OCI-LY7 (cell line): ENCODE results near the gene CTU2. TPM values are rescaled to one million over a fixed set of nuclear protein-coding genes. Genes with fewer than 3 reads are reported as not detected.

ENCODE experiments used
- BruUV-seq: library from RNA; stranded (reverse); fragments of 400-500 nt; replicated peaks from 2 replicates; lab custom pipeline; 2021; lab: Mats Ljungman, UMichigan
- CTCF ChIA-PET: fragments of 300-600 bp; sonication (Branson Sonifier 250); formaldehyde crosslinking; loops from one replicate; lab custom pipeline; 2022; ENCODE audit warnings: antibody characterized with exemption; ENCODE audit not compliant: unreplicated experiment; lab: Charles Lee
- POLR2A ChIA-PET: fragments of 300-600 bp; sonication (Branson Sonifier 250); formaldehyde crosslinking; loops from one replicate; lab custom pipeline; 2022; ENCODE audit warnings: antibody characterized with exemption; lab: Charles Lee
- DNase-seq: peaks from one replicate; pipeline ENCODE4 v3.0.0-alpha.2; 2015; ENCODE audit warnings: low spot score
- H2AFZ ChIP-seq: fragments of 200-600 bp; sonication (generic), shearing (Covaris generic); 2 replicates; pipeline ENCODE4 v1.6.1; 2014; ENCODE audit warnings: mild to moderate bottlenecking, antibody characterized with exemption, low read length, moderate library complexity
- H3K27ac ChIP-seq: fragments of 200-600 bp; sonication (generic); 2 replicates; pipeline ENCODE4 v1.5.1; 2014; ENCODE audit warnings: mixed run types, low read depth, mild to moderate bottlenecking, moderate library complexity, low read length, inconsistent platforms; ENCODE audit not compliant: poor library complexity, severe bottlenecking
- H3K36me3 ChIP-seq: fragments of 200-600 bp; sonication (generic); 2 replicates; pipeline ENCODE4 v1.6.1; 2014; ENCODE audit warnings: mild to moderate bottlenecking, antibody characterized with exemption, low read length, moderate library complexity, mixed read lengths; ENCODE audit not compliant: insufficient read depth
- H3K4me1 ChIP-seq: fragments of 200-600 bp; sonication (generic); 2 replicates; pipeline ENCODE4 v1.5.1; 2014; ENCODE audit warnings: mild to moderate bottlenecking, low read length; ENCODE audit not compliant: insufficient read depth, poor library complexity, severe bottlenecking
- H3K4me2 ChIP-seq: fragments of 200-600 bp; sonication (generic); 2 replicates; pipeline ENCODE4 v1.6.1; 2014; ENCODE audit warnings: mild to moderate bottlenecking, low read length
- H3K4me3 ChIP-seq: fragments of 200-600 bp; sonication (generic); 2 replicates; pipeline ENCODE4 v1.5.1; 2014; ENCODE audit warnings: mild to moderate bottlenecking, low read depth, low read length; ENCODE audit not compliant: poor library complexity, severe bottlenecking
- H3K79me2 ChIP-seq: fragments of 200-600 bp; sonication (generic); 2 replicates; pipeline ENCODE4 v1.6.1; 2016; ENCODE audit warnings: low read depth, mild to moderate bottlenecking, low read length, moderate library complexity, mixed read lengths; ENCODE audit not compliant: insufficient read depth
- H3K9me2 ChIP-seq: fragments of 200-600 bp; sonication (generic); 2 replicates; pipeline ENCODE4 v1.6.1; 2016; ENCODE audit warnings: mild to moderate bottlenecking, low read length, mixed read lengths; ENCODE audit not compliant: insufficient read depth
- H3K9me3 ChIP-seq: fragments of 200-600 bp; sonication (generic); 2 replicates; pipeline ENCODE4 v1.6.1; 2014; ENCODE audit warnings: mild to moderate bottlenecking, mixed run types, low read length, mixed read lengths
- H4K20me1 ChIP-seq: fragments of 200-600 bp; sonication (generic); 2 replicates; pipeline ENCODE4 v1.6.1; 2014; ENCODE audit warnings: mild to moderate bottlenecking, antibody characterized with exemption, low read length, moderate library complexity, mixed read lengths; ENCODE audit not compliant: insufficient read depth
- CTCF ChIP-seq: fragments of 200-600 bp; sonication (generic); conservative IDR thresholded peaks from 2 replicates; pipeline ENCODE4 v1.5.1; 2014; ENCODE audit warnings: mild to moderate bottlenecking, antibody characterized with exemption, low read length, moderate library complexity, mixed read lengths
- EZH2phosphoT487 ChIP-seq: fragments of 200-600 bp; sonication (generic); IDR thresholded peaks from 2 replicates; pipeline ENCODE4 v1.6.1; 2018; ENCODE audit warnings: low read depth, borderline replicate concordance, mild to moderate bottlenecking, mixed run types, antibody characterized with exemption, low read length, moderate library complexity, mixed read lengths
- intact Hi-C: fragments of 100-400 bp; cut with micrococcal nuclease; formaldehyde crosslinking; loops from one replicate; pipeline ENCODE4 v1.10.0; 2022; ENCODE audit not compliant: unreplicated experiment
- total RNA-seq, 2 experiments: library from RNA; depleted of rRNA in 1 of 2; stranded (reverse); fragments of >200 nt in 1 of 2; shearing (Covaris generic) in 1 of 2; gene quantifications; 2 replicates each; pipeline ENCODE4 v1.2.3, GENCODE V29; 2014 to 2022

The CTU2 gene
- total RNA-seq, 2 experiments from 2014 or later: 21.9 to 24.4 TPM

- Histone ChIP-seq H3K79me2 (no peaks in the 10 kb centered on the region), H3K36me3 (no peaks in the 10 kb centered on the region), H2AFZ (no peak overlapping the region), H3K27ac (no peak overlapping the region), H3K4me3 (no peak overlapping the region), H3K9me2 (no peaks in the 10 kb centered on the region), H3K9me3 (no peaks in the 10 kb centered on the region), H3K4me1 (peaks cover 8% of the 10 kb centered on the region), H4K20me1 (peaks cover 8% of the 10 kb centered on the region; the same call in 1 of the 2 replicates), H3K4me2 (no peak overlapping the region)
- no peak for DNase-seq
- CTCF ChIA-PET: no interaction called here
- POLR2A ChIA-PET: no interaction called here
- intact Hi-C loops: no loop called here
- TF ChIP-seq CTCF: no peak
- TF ChIP-seq EZH2phosphoT487: no peak
- BruUV-seq: no TSS peak
These were observed 55.5 kb downstream of the CTU2 start for GRCh38 chr16:88761830-88762229.

- H3K27ac ChIP-seq: no peak overlapping the region
- H3K9me2 ChIP-seq: no peaks in the 10 kb centered on the region
- intact Hi-C loops: no loop called here
- CTCF ChIA-PET: no interaction called here
- H2AFZ ChIP-seq: no peak overlapping the region
- peaks cover 13% of the 10 kb centered on the region for H3K4me1 ChIP-seq
- H3K4me2 ChIP-seq: no peak overlapping the region
- BruUV-seq: no TSS peak
- TF ChIP-seq CTCF: no peak
- TF ChIP-seq EZH2phosphoT487: no peak
- no peak overlapping the region for H3K4me3 ChIP-seq
- no peaks in the 10 kb centered on the region for H3K79me2 ChIP-seq
- peaks cover 8% of the 10 kb centered on the region; the same call in 1 of the 2 replicates for H4K20me1 ChIP-seq
- POLR2A ChIA-PET: no interaction called here
- no peaks in the 10 kb centered on the region for H3K9me3 ChIP-seq
- DNase-seq: no peak
- H3K36me3 ChIP-seq: no peaks in the 10 kb centered on the region
These were observed 56.1 kb downstream of the CTU2 start for GRCh38 chr16:88762258-88762870.

- H3K9me2 ChIP-seq: no peaks in the 10 kb centered on the region
- H3K79me2 ChIP-seq: no peaks in the 10 kb centered on the region
- intact Hi-C loops: no loop called here
- H3K4me3 ChIP-seq: no peak overlapping the region
- H3K4me2 ChIP-seq: no peak overlapping the region
- peaks cover 19% of the 10 kb centered on the region for H3K4me1 ChIP-seq
- peaks cover 8% of the 10 kb centered on the region; the same call in 1 of the 2 replicates for H4K20me1 ChIP-seq
- H3K9me3 ChIP-seq: no peaks in the 10 kb centered on the region
- H2AFZ ChIP-seq: no peak overlapping the region
- no peaks in the 10 kb centered on the region for H3K36me3 ChIP-seq
- no peak overlapping the region for H3K27ac ChIP-seq
- ChIA-PET POLR2A (no interaction called here), CTCF (no interaction called here)
- DNase-seq: no peak
- no peak for TF ChIP-seq CTCF
- no peak for TF ChIP-seq EZH2phosphoT487
- no TSS peak for BruUV-seq
These were observed 56.6 kb downstream of the CTU2 start for GRCh38 chr16:88762941-88763340.
